Epithelial cell of esophagus (primary cell): Measurements from ENCODE around the gene COL28A1.
A peak's percentile ranks its signal among the peaks of the same experiment; 100 is the strongest.

Experiments
- DNase-seq: peaks from one replicate; pipeline ENCODE4 v3.0.0; 2010; ENCODE audit warnings: low read depth
- H3K4me3 ChIP-seq: 2 replicates; pipeline ENCODE4 v1.5.1; 2011; ENCODE audit warnings: mild to moderate bottlenecking, low read length, control low read depth
- TF ChIP-seq, protein P1 (sequence below): IDR thresholded peaks from 2 replicates; pipeline ENCODE4 v1.5.1; 2011; ENCODE audit warnings: low read depth, mild to moderate bottlenecking, low read length, control low read depth, inconsistent platforms; ENCODE audit not compliant: insufficient read depth; ENCODE audit errors: missing control alignments

COL28A1 gene

GRCh38 chr7:7385421-7385820 is 150.3 kb downstream of the COL28A1 start:
- peak; percentile 65 for DNase-seq
- TF ChIP-seq, protein P1, sequence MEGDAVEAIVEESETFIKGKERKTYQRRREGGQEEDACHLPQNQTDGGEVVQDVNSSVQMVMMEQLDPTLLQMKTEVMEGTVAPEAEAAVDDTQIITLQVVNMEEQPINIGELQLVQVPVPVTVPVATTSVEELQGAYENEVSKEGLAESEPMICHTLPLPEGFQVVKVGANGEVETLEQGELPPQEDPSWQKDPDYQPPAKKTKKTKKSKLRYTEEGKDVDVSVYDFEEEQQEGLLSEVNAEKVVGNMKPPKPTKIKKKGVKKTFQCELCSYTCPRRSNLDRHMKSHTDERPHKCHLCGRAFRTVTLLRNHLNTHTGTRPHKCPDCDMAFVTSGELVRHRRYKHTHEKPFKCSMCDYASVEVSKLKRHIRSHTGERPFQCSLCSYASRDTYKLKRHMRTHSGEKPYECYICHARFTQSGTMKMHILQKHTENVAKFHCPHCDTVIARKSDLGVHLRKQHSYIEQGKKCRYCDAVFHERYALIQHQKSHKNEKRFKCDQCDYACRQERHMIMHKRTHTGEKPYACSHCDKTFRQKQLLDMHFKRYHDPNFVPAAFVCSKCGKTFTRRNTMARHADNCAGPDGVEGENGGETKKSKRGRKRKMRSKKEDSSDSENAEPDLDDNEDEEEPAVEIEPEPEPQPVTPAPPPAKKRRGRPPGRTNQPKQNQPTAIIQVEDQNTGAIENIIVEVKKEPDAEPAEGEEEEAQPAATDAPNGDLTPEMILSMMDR, result no peak
- H3K4me3 ChIP-seq, result no peak overlapping the region

DNA sequence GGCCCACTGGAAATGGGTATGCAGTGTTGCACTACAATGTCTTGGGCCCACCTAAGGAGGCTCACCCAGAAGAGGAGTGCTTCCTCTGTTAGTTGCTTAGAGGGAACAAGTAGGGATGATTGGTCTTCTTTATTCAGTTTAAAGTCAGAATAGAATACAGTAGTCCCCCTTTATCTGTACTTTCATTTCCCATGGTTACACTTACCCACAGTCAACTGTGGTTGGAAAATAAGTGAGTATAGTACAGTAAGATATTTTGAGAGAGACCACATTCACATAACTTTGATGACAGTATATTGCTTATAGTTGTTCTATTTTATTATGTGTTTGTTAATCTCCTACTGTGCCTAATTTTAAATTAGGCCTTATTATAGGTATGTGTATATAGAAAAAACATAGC is 151.4 kb downstream of the COL28A1 start:
- TF ChIP-seq, protein P1, result no peak
- no peak for DNase-seq
- no peak overlapping the region for H3K4me3 ChIP-seq

DNA sequence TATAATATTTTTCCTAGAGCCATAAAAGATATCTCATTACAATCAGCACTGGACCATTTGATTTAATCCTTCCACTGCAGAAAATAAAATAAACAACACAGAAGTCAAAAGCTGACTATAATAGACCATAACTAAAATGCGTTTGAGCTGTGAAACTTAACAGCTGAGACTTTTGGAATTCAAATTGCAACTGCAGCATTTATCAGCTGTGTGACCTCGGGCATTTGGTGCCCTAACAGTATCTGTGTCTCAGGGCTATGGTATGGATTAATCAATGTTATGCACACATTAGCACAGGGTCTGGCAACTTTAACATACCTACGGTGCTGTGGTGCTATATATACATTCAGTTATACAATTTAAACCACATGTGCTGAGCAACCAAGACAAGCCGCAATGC is 160.1 kb downstream of the COL28A1 start:
- no peak for DNase-seq

DNA sequence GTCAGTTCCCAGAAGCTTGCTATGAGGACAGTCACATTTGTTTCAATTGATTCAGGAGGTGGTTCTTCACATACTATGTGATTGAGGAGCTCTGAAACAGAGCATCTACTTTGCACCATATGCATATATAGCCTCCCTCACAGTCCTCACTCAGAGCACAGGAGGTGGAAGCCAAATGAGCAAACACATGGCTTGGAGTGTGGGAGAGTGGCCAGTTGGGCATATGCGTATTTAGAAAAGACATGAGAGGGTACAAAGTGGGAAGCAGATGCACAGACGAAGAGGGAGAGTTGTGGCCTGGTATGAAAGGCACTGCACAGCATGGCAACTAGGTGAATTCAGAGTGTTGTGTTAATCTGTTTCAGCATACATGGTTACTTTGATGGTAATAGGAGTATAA is 165.6 kb downstream of the COL28A1 start:
- DNase-seq, result no peak
- TF ChIP-seq, protein P1, result no peak
- no peak overlapping the region for H3K4me3 ChIP-seq

More for the DNA sequence above, 160.1 kb downstream of the COL28A1 start:
- H3K4me3 ChIP-seq, result no peak overlapping the region
- TF ChIP-seq, protein P1, result no peak

GRCh38 chr7:7369134-7369533 is 166.5 kb downstream of the COL28A1 start:
- peak; percentile 52 for DNase-seq
- H3K4me3 ChIP-seq, result no peak overlapping the region
- TF ChIP-seq, protein P1, result no peak

DNA sequence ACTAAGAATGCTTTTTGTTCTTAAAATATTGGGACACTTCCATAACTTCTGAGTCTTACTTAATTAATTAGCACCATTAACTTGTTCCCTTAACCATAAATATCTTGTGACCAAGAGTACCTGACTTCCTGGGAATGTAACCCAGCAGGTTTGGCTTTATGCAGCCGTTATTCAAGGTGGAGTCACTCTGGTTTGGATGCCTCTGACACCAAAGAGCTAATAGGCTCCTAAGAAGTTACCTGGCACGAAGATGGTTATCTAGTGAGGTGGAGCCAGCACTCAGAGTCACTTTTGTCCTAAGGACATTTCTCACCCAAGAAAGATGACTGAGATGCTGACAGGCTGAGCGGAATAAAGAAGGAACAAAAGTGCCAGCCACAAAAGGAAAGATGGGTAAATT is 181.0 kb downstream of the COL28A1 start:
- DNase-seq, result peak; percentile 60
- H3K4me3 ChIP-seq, result no peak overlapping the region
- TF ChIP-seq, protein P1, result no peak

- peak; percentile 84 for DNase-seq
- TF ChIP-seq, protein P1, result peak; percentile 53
- H3K4me3 ChIP-seq, result no peak overlapping the region
Measured at GRCh38 chr7:7352845-7353244, 182.8 kb downstream of the COL28A1 start.
